ENCODE measurements around the gene TMPRSS13.
"Not testable (repeated sequence)": the region's sequence is repeated elsewhere in the genome, so short reads cannot be mapped to it uniquely, and the experiment has no call there.

Gene TMPRSS13

GRCh38 chr11:117929142-117929915, at the start of gene TMPRSS13:
TMPRSS13 (minus strand) TSS chr11:117929402; CDS start chr11:117929307, 95 bp downstream.
- H3K4me3 ChIP-seq (replicated peaks; ENCODE audit: low read depth, low read length): no peak within 1 kb of the TSS
- TF ChIP-seq CTCF (IDR thresholded peaks at IDR 0.05; ENCODE audit: insufficient read depth, low read length, poor library complexity, severe bottlenecking): no peak
- H3K36me3 ChIP-seq (ENCODE audit: control insufficient read depth, insufficient read depth, low read length): no peaks in the 10 kb centered on the region
- no peak for DNase-seq (ENCODE audit: extremely low read depth, insufficient read length)
- H3K27me3 ChIP-seq (replicated peaks; ENCODE audit: control insufficient read depth, insufficient read depth, low read length): no peaks in the 10 kb centered on the region

GRCh38 chr11:117978991-117979390, 49.8 kb upstream of the TMPRSS13 start:
- no peak for TF ChIP-seq CTCF (IDR thresholded peaks at IDR 0.05; ENCODE audit: insufficient read depth, low read length, poor library complexity, severe bottlenecking)

GRCh38 chr11:117978291-117978910, 49.2 kb upstream of the TMPRSS13 start:
- H3K4me3 ChIP-seq (replicated peaks; ENCODE audit: low read depth, low read length); DNase-seq (ENCODE audit: extremely low read depth, insufficient read length); H3K27me3 ChIP-seq (replicated peaks; ENCODE audit: control insufficient read depth, insufficient read depth, low read length); H3K36me3 ChIP-seq (ENCODE audit: control insufficient read depth, insufficient read depth, low read length): not testable (repeated sequence)

More at GRCh38 chr11:117978991-117979390, 49.8 kb upstream of the TMPRSS13 start:
- Histone ChIP-seq H3K36me3 (ENCODE audit: control insufficient read depth, insufficient read depth, low read length) (no peaks in the 10 kb centered on the region), H3K4me3 (replicated peaks; ENCODE audit: low read depth, low read length) (no peak overlapping the region), H3K27me3 (replicated peaks; ENCODE audit: control insufficient read depth, insufficient read depth, low read length) (no peaks in the 10 kb centered on the region)
- DNase-seq (ENCODE audit: extremely low read depth, insufficient read length): no peak

- H3K27me3 ChIP-seq (replicated peaks; ENCODE audit: control insufficient read depth, insufficient read depth, low read length); H3K36me3 ChIP-seq (ENCODE audit: control insufficient read depth, insufficient read depth, low read length); H3K4me3 ChIP-seq (replicated peaks; ENCODE audit: low read depth, low read length); DNase-seq (ENCODE audit: extremely low read depth, insufficient read length): not testable (repeated sequence)
Observed at GRCh38 chr11:117977612-117978264, 48.5 kb upstream of the TMPRSS13 start.

- DNase-seq (ENCODE audit: extremely low read depth, insufficient read length): no peak
- no peak for TF ChIP-seq CTCF (IDR thresholded peaks at IDR 0.05; ENCODE audit: insufficient read depth, low read length, poor library complexity, severe bottlenecking)
- Histone ChIP-seq H3K36me3 (ENCODE audit: control insufficient read depth, insufficient read depth, low read length) (no peaks in the 10 kb centered on the region), H3K27me3 (replicated peaks; ENCODE audit: control insufficient read depth, insufficient read depth, low read length) (no peaks in the 10 kb centered on the region), H3K4me3 (replicated peaks; ENCODE audit: low read depth, low read length) (no peak overlapping the region)
Observed at GRCh38 chr11:117977029-117977428, 47.8 kb upstream of the TMPRSS13 start.

GRCh38 chr11:117976445-117976844, 47.2 kb upstream of the TMPRSS13 start:
- TF ChIP-seq CTCF (IDR thresholded peaks at IDR 0.05; ENCODE audit: insufficient read depth, low read length, poor library complexity, severe bottlenecking): no peak
- Histone ChIP-seq H3K27me3 (replicated peaks; ENCODE audit: control insufficient read depth, insufficient read depth, low read length) (no peaks in the 10 kb centered on the region), H3K36me3 (ENCODE audit: control insufficient read depth, insufficient read depth, low read length) (no peaks in the 10 kb centered on the region), H3K4me3 (replicated peaks; ENCODE audit: low read depth, low read length) (no peak overlapping the region)
- DNase-seq (ENCODE audit: extremely low read depth, insufficient read length): no peak
